Measurements from ENCODE around the gene AZIN2.

GRCh38 chr1:33042831-33043230, 38.1 kb upstream of the AZIN2 start:
- TF ChIP-seq, protein P1, sequence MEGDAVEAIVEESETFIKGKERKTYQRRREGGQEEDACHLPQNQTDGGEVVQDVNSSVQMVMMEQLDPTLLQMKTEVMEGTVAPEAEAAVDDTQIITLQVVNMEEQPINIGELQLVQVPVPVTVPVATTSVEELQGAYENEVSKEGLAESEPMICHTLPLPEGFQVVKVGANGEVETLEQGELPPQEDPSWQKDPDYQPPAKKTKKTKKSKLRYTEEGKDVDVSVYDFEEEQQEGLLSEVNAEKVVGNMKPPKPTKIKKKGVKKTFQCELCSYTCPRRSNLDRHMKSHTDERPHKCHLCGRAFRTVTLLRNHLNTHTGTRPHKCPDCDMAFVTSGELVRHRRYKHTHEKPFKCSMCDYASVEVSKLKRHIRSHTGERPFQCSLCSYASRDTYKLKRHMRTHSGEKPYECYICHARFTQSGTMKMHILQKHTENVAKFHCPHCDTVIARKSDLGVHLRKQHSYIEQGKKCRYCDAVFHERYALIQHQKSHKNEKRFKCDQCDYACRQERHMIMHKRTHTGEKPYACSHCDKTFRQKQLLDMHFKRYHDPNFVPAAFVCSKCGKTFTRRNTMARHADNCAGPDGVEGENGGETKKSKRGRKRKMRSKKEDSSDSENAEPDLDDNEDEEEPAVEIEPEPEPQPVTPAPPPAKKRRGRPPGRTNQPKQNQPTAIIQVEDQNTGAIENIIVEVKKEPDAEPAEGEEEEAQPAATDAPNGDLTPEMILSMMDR (IDR thresholded peaks at IDR 0.05): no peak
- TF ChIP-seq POLR2A (IDR thresholded peaks at IDR 0.05): no peak
- no peak for TF ChIP-seq POLR2AphosphoS5 (IDR thresholded peaks at IDR 0.05)
